ENCODE data around the gene MRPL53.
"Not testable (repeated sequence)": the region's sequence is repeated elsewhere in the genome, so short reads cannot be mapped to it uniquely, and the experiment has no call there.

Gene MRPL53

GRCh38 chr2:74447230-74447999 is 25.1 kb downstream of the MRPL53 start:
- no peak for DNase-seq

- no peak for DNase-seq
Observed at GRCh38 chr2:74444498-74445318, 27.8 kb downstream of the MRPL53 start.

GRCh38 chr2:74442483-74443297 is 29.8 kb downstream of the MRPL53 start:
- DNase-seq, result not testable (repeated sequence)

- no peak for DNase-seq
Observed at GRCh38 chr2:74441690-74442482, 30.6 kb downstream of the MRPL53 start, which contains the start of gene RTKN. RTKN (minus strand) TSS chr2:74441937; CDS start chr2:74441816, 121 bp downstream.

- no peak for DNase-seq
Observed at GRCh38 chr2:74441170-74441689, 31.2 kb downstream of the MRPL53 start.

GRCh38 chr2:74440378-74441169 is 31.9 kb downstream of the MRPL53 start:
- peak; percentile 42 for DNase-seq

GRCh38 chr2:74439803-74440377 is 32.6 kb downstream of the MRPL53 start:
- DNase-seq, result no peak

- DNase-seq, result no peak
Observed at GRCh38 chr2:74439373-74439772, 33.1 kb downstream of the MRPL53 start.

- DNase-seq, result no peak
Observed at GRCh38 chr2:74438248-74438647, 34.2 kb downstream of the MRPL53 start.

GRCh38 chr2:74436848-74437695 is 35.4 kb downstream of the MRPL53 start:
- DNase-seq, result no peak

- DNase-seq, result no peak
Observed at GRCh38 chr2:74436111-74436805, 36.2 kb downstream of the MRPL53 start.

GRCh38 chr2:74430502-74430901 is 42.0 kb downstream of the MRPL53 start:
- no peak for DNase-seq

- DNase-seq, result no peak
Observed at GRCh38 chr2:74429487-74430451, 42.7 kb downstream of the MRPL53 start.

- DNase-seq, result no peak
Observed at GRCh38 chr2:74428675-74429074, 43.8 kb downstream of the MRPL53 start.

GRCh38 chr2:74427551-74427950 is 44.9 kb downstream of the MRPL53 start:
- DNase-seq, result no peak

- DNase-seq, result no peak
Observed at GRCh38 chr2:74426181-74426758, 46.2 kb downstream of the MRPL53 start.

- DNase-seq, result no peak
Observed at GRCh38 chr2:74425523-74425922, 47.0 kb downstream of the MRPL53 start.

All from stimulated activated CD4-positive, alpha-beta T cell treated with anti-CD3 and anti-CD28 coated beads, Interleukin-12 subunit alpha, Interleukin-12 subunit beta, amount 100 ng/mL, for 4 hours (primary cell).